Hepatocyte (in vitro differentiated cells): ENCODE measurements around the gene ANKRD40CL.

Experiments
- CTCF ChIP-seq: fragments of 200-600 bp; sonication (generic); IDR thresholded peaks from 2 replicates; pipeline ENCODE4 v1.5.1; 2016; ENCODE audit warnings: antibody characterized with exemption, mild to moderate bottlenecking; ENCODE audit not compliant: poor library complexity
- EZH2 ChIP-seq: fragments of 200-600 bp; sonication (generic); IDR thresholded peaks from 2 replicates; pipeline ENCODE4 v1.6.1; 2016; ENCODE audit warnings: antibody characterized with exemption, mild to moderate bottlenecking, borderline replicate concordance

GRCh38 chr17:50767030-50767429 lies 288 bp downstream of the ANKRD40CL start:
- TF ChIP-seq CTCF (no peak), EZH2 (no peak)
